HCT116 (cell line): ENCODE measurements around the gene KRT77. TPM values are rescaled to one million over a fixed set of nuclear protein-coding genes. Genes with fewer than 3 reads are reported as not detected.

Experiments used
- ATAC-seq: fragments of 200-7000 bp; cut with Tn5 transposase; 2 replicates; pipeline ENCODE4 v1.9.1; 2020; ENCODE audit warnings: mild to moderate bottlenecking, moderate library complexity
- BruUV-seq: library from RNA; stranded (reverse); fragments of 400-500 nt; replicated peaks from 2 replicates; lab custom pipeline; 2021; lab: Mats Ljungman, UMichigan
- CTCF ChIA-PET: fragments of 300-600 bp; sonication (Branson Sonifier 250); formaldehyde crosslinking; loops from one replicate; lab custom pipeline; 2021; ENCODE audit warnings: antibody characterized with exemption; lab: Charles Lee
- POLR2A ChIA-PET: fragments of 300-600, 350-600 bp; sonication (Branson Sonifier 250); formaldehyde crosslinking; loops from one replicate; lab custom pipeline; 2021; ENCODE audit warnings: antibody characterized with exemption; lab: Charles Lee
- RAD21 ChIA-PET, 2 experiments: fragments of 300-600 bp; sonication (Branson Sonifier 250); formaldehyde crosslinking; loops; one replicate each; lab custom pipeline; 2023; ENCODE audit warnings: low total read pairs in 2 of 2; ENCODE audit not compliant: uncharacterized antibody in 2 of 2, unreplicated experiment in 2 of 2, low non-redundant PET in 1 of 2; lab: Charles Lee
- DNase-seq: peaks from one replicate; pipeline ENCODE4 v3.0.0-alpha.2; 2010; ENCODE audit warnings: low read depth, low spot score
- H2AFZ ChIP-seq: fragments of 200-600 bp; shearing (Covaris generic), sonication (generic); 2 replicates; pipeline ENCODE4 v1.6.1; 2017; ENCODE audit warnings: low read depth, mixed run types, mixed read lengths, antibody characterized with exemption, low read length; ENCODE audit not compliant: poor library complexity, severe bottlenecking
- H3K27ac ChIP-seq: 2 replicates; pipeline ENCODE4 v1.5.1; 2012; ENCODE audit warnings: low read depth, low read length
- H3K27me3 ChIP-seq: fragments of 200-600 bp; sonication (generic); 2 replicates; pipeline ENCODE4 v1.6.1; 2016; ENCODE audit warnings: mixed run types, low read length, mixed read lengths; ENCODE audit not compliant: insufficient read depth
- H3K36me3 ChIP-seq, 2 experiments: fragments of 200-500 bp in 1 of 2; fragments of 200-600 bp in 1 of 2; sonication (Bioruptor generic) in 1 of 2; sonication (generic) in 1 of 2; 2 replicates each; pipeline versions ENCODE4 v1.5.1 to v1.6.1; 2014 to 2016; ENCODE audit warnings: low read length in 2 of 2, inconsistent platforms in 1 of 2, mixed read lengths in 1 of 2, mixed run types in 1 of 2; ENCODE audit not compliant: insufficient read depth in 2 of 2, control insufficient read depth in 1 of 2
- H3K4me1 ChIP-seq, 2 experiments: fragments of 200-600 bp in 1 of 2; sonication (generic) in 1 of 2; 2 replicates each; pipeline versions ENCODE4 v1.5.1 to v1.6.1; 2012 to 2017; ENCODE audit warnings: low read length in 2 of 2, inconsistent platforms in 1 of 2, mild to moderate bottlenecking in 1 of 2, mixed read lengths in 1 of 2, mixed run types in 1 of 2, moderate library complexity in 1 of 2; ENCODE audit not compliant: insufficient read depth in 2 of 2, control insufficient read depth in 1 of 2
- H3K4me2 ChIP-seq: fragments of 200-600 bp; sonication (generic); 2 replicates; pipeline ENCODE4 v1.6.1; 2017; ENCODE audit warnings: mixed run types, low read length, mixed read lengths
- H3K4me3 ChIP-seq, 2 experiments: fragments of 200-600 bp in 1 of 2; sonication (generic) in 1 of 2; replicated peaks in 1 of 2; 2 replicates each; pipeline ENCODE4 v1.5.1; 2011 to 2016; ENCODE audit warnings: low read length in 2 of 2, control low read depth in 1 of 2, low read depth in 1 of 2, mild to moderate bottlenecking in 1 of 2, mixed read lengths in 1 of 2, mixed run types in 1 of 2
- H3K79me2 ChIP-seq: fragments of 200-600 bp; sonication (generic); 2 replicates; pipeline ENCODE4 v1.6.1; 2017; ENCODE audit warnings: mild to moderate bottlenecking, mixed run types, low read length, moderate library complexity, mixed read lengths; ENCODE audit not compliant: insufficient read depth
- H3K9ac ChIP-seq: fragments of 200-600 bp; sonication (generic); 2 replicates; pipeline ENCODE4 v1.6.1; 2016; ENCODE audit warnings: low read length, mixed read lengths
- H3K9me2 ChIP-seq: fragments of 200-600 bp; sonication (generic), shearing (Covaris generic); 2 replicates; pipeline ENCODE4 v1.6.1; 2017; ENCODE audit warnings: mixed run types, mild to moderate bottlenecking, moderate library complexity; ENCODE audit not compliant: insufficient read depth
- H3K9me3 ChIP-seq, 2 experiments: fragments of 200-500 bp in 1 of 2; fragments of 200-600 bp in 1 of 2; sonication (Bioruptor generic) in 1 of 2; sonication (generic) in 1 of 2; 2 replicates each; pipeline ENCODE4 v1.6.1; 2014 to 2017; ENCODE audit warnings: low read length in 2 of 2, mixed read lengths in 2 of 2, inconsistent platforms in 1 of 2, low read depth in 1 of 2, mild to moderate bottlenecking in 1 of 2, mixed run types in 1 of 2, moderate library complexity in 1 of 2; ENCODE audit not compliant: control insufficient read depth in 1 of 2, insufficient read depth in 1 of 2
- H4K20me1 ChIP-seq: fragments of 200-600 bp; sonication (generic), shearing (Covaris generic); 2 replicates; pipeline ENCODE4 v1.6.1; 2017; ENCODE audit warnings: mixed run types, mild to moderate bottlenecking, moderate library complexity; ENCODE audit not compliant: insufficient read depth
- ATF3 ChIP-seq: IDR thresholded peaks from 2 replicates; pipeline ENCODE4 v1.6.1; 2012
- CBX3 ChIP-seq: IDR thresholded peaks from 2 replicates; pipeline ENCODE4 v1.6.1; 2012; ENCODE audit warnings: low read depth
- CEBPB ChIP-seq: IDR thresholded peaks from 2 replicates; pipeline ENCODE4 v1.6.1; 2012; ENCODE audit warnings: low read depth
- CTCF ChIP-seq, 3 experiments: fragments of 200-600 bp in 1 of 3; sonication (generic) in 1 of 3; IDR thresholded peaks in 2 of 3; conservative IDR thresholded peaks in 1 of 3; 2 replicates each; pipeline ENCODE4 v1.5.1; 2012 to 2017; ENCODE audit warnings: low read depth in 2 of 3, low read length in 2 of 3, antibody characterized with exemption in 1 of 3, borderline replicate concordance in 1 of 3, control low read depth in 1 of 3, mild to moderate bottlenecking in 1 of 3, mixed read lengths in 1 of 3, mixed run types in 1 of 3, moderate library complexity in 1 of 3; ENCODE audit not compliant: insufficient read depth in 1 of 3
- JUND ChIP-seq: IDR thresholded peaks from 2 replicates; pipeline ENCODE4 v1.6.1; 2012
- REST ChIP-seq: IDR thresholded peaks from 2 replicates; pipeline ENCODE4 v1.6.1; 2012; ENCODE audit warnings: low read depth
- intact Hi-C: fragments of 100-400 bp; cut with micrococcal nuclease; formaldehyde crosslinking; loops from 2 replicates; pipeline ENCODE4 v1.10.0; 2022
- total RNA-seq: library from RNA; stranded (reverse); gene quantifications from one replicate; pipeline ENCODE4 v1.2.1, GENCODE V29; 2021; ENCODE audit not compliant: unreplicated experiment

The KRT77 gene
- total RNA-seq, 1 experiment from 2014 or later: not detected

GRCh38 chr12:52742196-52742580 is 38.9 kb upstream of the KRT77 start (continued):
- TF ChIP-seq CTCF (IDR thresholded peaks at IDR 0.05 in 2 of 3, conservative IDR thresholded peaks at IDR 0.05 in 1 of 3; ENCODE audit: borderline replicate concordance in 1 of 3, insufficient read depth in 1 of 3, low read depth in 2 of 3, low read length in 2 of 3) (no peak), CEBPB (no peak), CBX3 (no peak)

GRCh38 chr12:52741375-52742195 is 38.3 kb upstream of the KRT77 start:
- peak; percentile 4 for DNase-seq
- Histone ChIP-seq H3K4me2 (no peak overlapping the region), H3K79me2 (no peaks in the 10 kb centered on the region), H3K27me3 (peaks cover 39% of the 10 kb centered on the region), H3K4me1 (no peaks in the 10 kb centered on the region), H3K27ac (no peak overlapping the region), H3K36me3 (no peaks in the 10 kb centered on the region), H3K9me2 (no peaks in the 10 kb centered on the region), H3K4me3 (no peak overlapping the region), H3K9me3 (no peaks in the 10 kb centered on the region), H2AFZ (no peak overlapping the region), H3K9ac (no peak overlapping the region), H4K20me1 (no peaks in the 10 kb centered on the region)
- 0 out of 2 replicates have a peak, but pooled peaks have one; percentile 54 for ATAC-seq
- intact Hi-C loops: no loop called here
- TF ChIP-seq REST (peak; percentile 95), JUND (no peak), ATF3 (no peak)
- RAD21 ChIA-PET: no interaction called here
- CTCF ChIA-PET: no interaction called here
- POLR2A ChIA-PET: no interaction called here
- no TSS peak for BruUV-seq
